22Rv1 (cell line): ENCODE data around the gene ANKRD9.

ENCODE experiments used
- H3K27ac ChIP-seq: fragments of 450-650 bp; 2 replicates; pipeline ENCODE4 v1.5.1; 2017
- CTCF ChIP-seq: fragments of 450-650 bp; IDR thresholded peaks from 2 replicates; pipeline ENCODE4 v1.5.1; 2017; ENCODE audit warnings: mild to moderate bottlenecking
- ZFX ChIP-seq: fragments of 450-650 bp; IDR thresholded peaks from 2 replicates; pipeline ENCODE4 v1.6.1; 2017; ENCODE audit warnings: antibody characterized with exemption, borderline replicate concordance

The ANKRD9 gene

GRCh38 chr14:102491786-102492530 is 17.6 kb downstream of the ANKRD9 start:
- TF ChIP-seq ZFX (no peak), CTCF (no peak)
- H3K27ac ChIP-seq = no peak overlapping the region

- H3K27ac ChIP-seq = no peak overlapping the region
- no peak for TF ChIP-seq ZFX
- no peak for TF ChIP-seq CTCF
Observed at GRCh38 chr14:102491366-102491765, 18.2 kb downstream of the ANKRD9 start.

GRCh38 chr14:102490456-102490855 is 19.1 kb downstream of the ANKRD9 start:
- TF ChIP-seq ZFX (no peak), CTCF (no peak)
- no peak overlapping the region for H3K27ac ChIP-seq

GRCh38 chr14:102487204-102487577 is 22.4 kb downstream of the ANKRD9 start:
- no peak overlapping the region for H3K27ac ChIP-seq
- TF ChIP-seq ZFX (no peak), CTCF (no peak)

GRCh38 chr14:102486513-102487203 is 22.9 kb downstream of the ANKRD9 start:
- no peak for TF ChIP-seq ZFX
- TF ChIP-seq CTCF = no peak
- H3K27ac ChIP-seq = no peak overlapping the region

- H3K27ac ChIP-seq = no peak overlapping the region
- TF ChIP-seq ZFX (no peak), CTCF (no peak)
Observed at GRCh38 chr14:102485693-102486512, 23.7 kb downstream of the ANKRD9 start.
